Pancreas (tissue), 10 donors: ENCODE data around the gene GAB2. TPM values are rescaled to one million over a fixed set of nuclear protein-coding genes. Genes with fewer than 3 reads are reported as not detected.
A peak's percentile ranks its signal among the peaks of the same experiment; 100 is the strongest.

ENCODE experiments used
- ATAC-seq, 4 donors: fragments of 200-7000 bp; cut with Tn5 transposase; one replicate each; pipeline versions ENCODE4 v1.8.0 to v1.9.1; 2020; ENCODE audit warnings: mild to moderate bottlenecking in 4 of 4, moderate library complexity in 4 of 4
- DNase-seq, 6 donors: peaks; one replicate each; pipeline ENCODE4 v3.0.0-alpha.2; 2020
- FAIRE-seq: peaks from 2 replicates; lab custom pipeline; 2012; peaks lifted over from hg19 to GRCh38; lab: Jason Lieb, UNC
- H3K27ac ChIP-seq, 4 donors: fragments of 200-600 bp; sonication (generic); 1 replicate in 3 of 4; 2 replicates in 1 of 4; pipeline versions ENCODE4 v1.5.0 to v1.8.0; 2020
- H3K27me3 ChIP-seq, 4 donors: fragments of 200-600 bp; one replicate each; pipeline ENCODE4 v1.8.0; 2021
- H3K36me3 ChIP-seq, 3 donors: fragments of 200-600 bp; sonication (generic) in 1 of 3; one replicate each; pipeline versions ENCODE4 v1.5.0 to v1.8.0; 2020 to 2021
- H3K4me1 ChIP-seq, 3 donors: fragments of 200-600 bp; one replicate each; pipeline ENCODE4 v1.8.0; 2021
- H3K4me3 ChIP-seq, 4 donors: fragments of 200-600 bp; sonication (generic) in 2 of 4; one replicate each; pipeline versions ENCODE4 v1.5.0 to v1.8.0; 2020 to 2021
- H3K9me3 ChIP-seq, 4 donors: fragments of 200-600 bp; one replicate each; pipeline ENCODE4 v1.8.0; 2021
- CTCF ChIP-seq, 4 donors: fragments of 200-600 bp; sonication (generic) in 3 of 4; IDR thresholded peaks; one replicate each; pipeline versions ENCODE4 v1.5.0 to v1.8.0; 2021; ENCODE audit warnings: antibody characterized with exemption in 4 of 4
- WGBS, 2 donors: extraction: QIAGEN DNeasy Blood & Tissue Kit; methylation state at CpG; one replicate each; pipeline ENCODE4 v1.1.7; 2013; 5-methylcytosine and 5-hydroxymethylcytosine counted together
- intact Hi-C, 3 donors: fragments of 100-400 bp; cut with DNase I; formaldehyde crosslinking; loops; one replicate each; pipeline versions ENCODE4 v1.11.1 to v1.14.2; 2022
- polyA plus RNA-seq, 2 donors: library from polyadenylated mRNA; stranded (reverse); fragments of 200-250 nt; gene quantifications; one replicate each; pipeline ENCODE4 v1.2.3, GENCODE V29; 2013
- total RNA-seq, 6 donors: library from RNA; stranded (reverse); fragmentation: NEBNext Ultra II Directional in 4 of 6; extraction: Animal tissue kit (Norgen Biotek cat#: 25700) in 4 of 6; gene quantifications; one replicate each; pipeline versions ENCODE4 v1.2.1 to v1.2.4, GENCODE V29; 2021 to 2023
- donor health status: healthy with polysubstance abuse.
- donor health status: DM: no; HTN: no; CAD: no; lungs with moderate emphysema.
- donor health status: DM: no; HTN: no; CAD: no.
- donor health status: control.
- donor health status: control.
- donor health status: Bipolar disorder and iron deficiency.
- donor health status: DM: yes; HTN: yes; CAD: no.
- donor health status: DM: no; HTN: no; CAD: no.
- donor health status: DM: no; HTN: no; CAD: no.
- donor health status: DM: yes; HTN: yes; CAD: no.

The GAB2 gene
- total and polyA plus RNA-seq, 8 donors: 3.1 to 17.8 (median 9.4) TPM

GRCh38 chr11:78251083-78251775 lies 166.4 kb downstream of the GAB2 start:
- ATAC-seq (peak in 3 of 4 donors; percentile 69 to 74 (median 70)), FAIRE-seq (no peak), DNase-seq (no peak)
- intact Hi-C loops: no loop called here
- peaks cover 6 to 9% (median 6%) of the 10 kb centered on the region in 3 donors for H3K4me1 ChIP-seq
- no peaks in the 10 kb centered on the region for H3K36me3 ChIP-seq
- TF ChIP-seq CTCF (IDR thresholded peaks at IDR 0.05): no peak
- no peaks in the 10 kb centered on the region for H3K9me3 ChIP-seq
- H3K27me3 ChIP-seq: no peaks in the 10 kb centered on the region
- H3K4me3 ChIP-seq: no peak overlapping the region
- H3K27ac ChIP-seq: no peak overlapping the region
- WGBS, 2 donors: 18 to 20% methylated on average over 1 of the region's 1 CpG

GRCh38 chr11:78250099-78250498 lies 167.5 kb downstream of the GAB2 start:
- no peaks in the 10 kb centered on the region for H3K9me3 ChIP-seq
- 94 to 96% methylated on average over 8 of the region's 8 CpGs for WGBS, 2 donors
- no peak for FAIRE-seq

GRCh38 chr11:78248903-78249302 lies 168.7 kb downstream of the GAB2 start:
- no peak for DNase-seq
- Histone ChIP-seq H3K27me3 (no peaks in the 10 kb centered on the region), H3K27ac (no peak overlapping the region), H3K4me1 (peaks cover 2 to 9% (median 6%) of the 10 kb centered on the region in 3 donors), H3K36me3 (no peaks in the 10 kb centered on the region), H3K9me3 (no peaks in the 10 kb centered on the region), H3K4me3 (no peak overlapping the region)
- no peak for TF ChIP-seq CTCF (IDR thresholded peaks at IDR 0.05)
- intact Hi-C loops: no loop called here
- no peak for ATAC-seq
- FAIRE-seq: no peak

More at GRCh38 chr11:78250099-78250498, 167.5 kb downstream of the GAB2 start:
- DNase-seq: no peak
- Histone ChIP-seq H3K27me3 (no peaks in the 10 kb centered on the region), H3K27ac (no peak overlapping the region), H3K4me3 (no peak overlapping the region), H3K36me3 (no peaks in the 10 kb centered on the region), H3K4me1 (peaks cover 2 to 9% (median 6%) of the 10 kb centered on the region in 3 donors)
- no peak for TF ChIP-seq CTCF (IDR thresholded peaks at IDR 0.05)
- ATAC-seq: no peak
- intact Hi-C loops: no loop called here

- ATAC-seq: no peak
- WGBS, 2 donors: 97 to 99% methylated on average over 3 of the region's 3 CpGs
- FAIRE-seq: no peak
- intact Hi-C loops: no loop called here
- no peak for TF ChIP-seq CTCF (IDR thresholded peaks at IDR 0.05)
- H3K27me3 ChIP-seq: no peaks in the 10 kb centered on the region
- DNase-seq: no peak
- H3K27ac ChIP-seq: no peak overlapping the region
- no peaks in the 10 kb centered on the region for H3K36me3 ChIP-seq
- peaks cover 2 to 9% (median 6%) of the 10 kb centered on the region in 3 donors for H3K4me1 ChIP-seq
- no peaks in the 10 kb centered on the region for H3K9me3 ChIP-seq
- H3K4me3 ChIP-seq: no peak overlapping the region
These were observed 169.4 kb downstream of the GAB2 start for GRCh38 chr11:78248191-78248590.

- ATAC-seq (no peak), DNase-seq (no peak), FAIRE-seq (no peak)
- Histone ChIP-seq H3K9me3 (no peaks in the 10 kb centered on the region), H3K27me3 (no peaks in the 10 kb centered on the region), H3K4me3 (no peak overlapping the region), H3K4me1 (no peaks in the 10 kb centered on the region), H3K36me3 (no peaks in the 10 kb centered on the region), H3K27ac (no peak overlapping the region)
- TF ChIP-seq CTCF (IDR thresholded peaks at IDR 0.05): no peak
- intact Hi-C loops: no loop called here
- whole genome bisulfite sequencing, 2 donors: 77 to 78% methylated on average over 4 of the region's 4 CpGs
These were observed 172.9 kb downstream of the GAB2 start for GRCh38 chr11:78244546-78245255.
